CD14-positive monocyte (primary cell): ENCODE measurements around the gene C2orf66. TPM values are rescaled to one million over a fixed set of nuclear protein-coding genes. Genes with fewer than 3 reads are reported as not detected.

Experiments
- DNase-seq, 3 donors: peaks; one replicate each; pipeline ENCODE4 v3.0.0-alpha.2; 2011 to 2022
- H2AFZ ChIP-seq: 2 replicates; pipeline ENCODE4 v1.6.0; 2012; ENCODE audit warnings: mild to moderate bottlenecking, low read depth, low read length, inconsistent platforms; ENCODE audit not compliant: insufficient read depth, poor library complexity, severe bottlenecking
- H3K27ac ChIP-seq, 2 donors: 1 replicate in 1 of 2; 2 replicates in 1 of 2; pipeline ENCODE4 v1.5.1; 2012 to 2013; ENCODE audit warnings: low read length in 2 of 2, control low read depth in 1 of 2, inconsistent platforms in 1 of 2, low read depth in 1 of 2, mild to moderate bottlenecking in 1 of 2
- H3K27me3 ChIP-seq, 2 donors: one replicate each; pipeline versions ENCODE4 v1.6.0 to v1.6.1; 2011 to 2013; ENCODE audit warnings: low read length in 2 of 2; ENCODE audit not compliant: control insufficient read depth in 2 of 2, insufficient read depth in 2 of 2
- H3K36me3 ChIP-seq, 2 donors: replicated peaks in 1 of 2; 1 replicate in 1 of 2; 2 replicates in 1 of 2; pipeline versions ENCODE4 v1.5.1 to v1.6.1; 2012 to 2013; ENCODE audit warnings: low read length in 2 of 2, control low read depth in 1 of 2, inconsistent platforms in 1 of 2, mild to moderate bottlenecking in 1 of 2; ENCODE audit not compliant: insufficient read depth in 2 of 2, control insufficient read depth in 1 of 2
- H3K4me1 ChIP-seq, 2 donors: 1 replicate in 1 of 2; 2 replicates in 1 of 2; pipeline versions ENCODE4 v1.5.1 to v1.6.1; 2012 to 2013; ENCODE audit warnings: low read length in 2 of 2, control low read depth in 1 of 2, inconsistent platforms in 1 of 2, mild to moderate bottlenecking in 1 of 2, moderate library complexity in 1 of 2; ENCODE audit not compliant: insufficient read depth in 2 of 2, control insufficient read depth in 1 of 2
- H3K4me2 ChIP-seq: replicated peaks from 2 replicates; pipeline ENCODE3; 2012; ENCODE audit warnings: low read length, moderate library complexity, mild to moderate bottlenecking; ENCODE audit not compliant: poor library complexity, severe bottlenecking; ENCODE audit errors: extremely low read depth
- H3K4me3 ChIP-seq, 3 experiments: fragments of 200-600 bp in 1 of 3; sonication (generic) in 1 of 3; replicated peaks in 1 of 3; 1 replicate in 2 of 3; 2 replicates in 1 of 3; pipeline ENCODE4 v1.5.1; 2011 to 2013; ENCODE audit warnings: low read length in 3 of 3, mild to moderate bottlenecking in 3 of 3, control low read depth in 2 of 3, low read depth in 2 of 3, inconsistent platforms in 1 of 3, moderate library complexity in 1 of 3
- H3K79me2 ChIP-seq: 2 replicates; pipeline ENCODE4 v1.6.0; 2012; ENCODE audit warnings: mild to moderate bottlenecking, control low read depth, inconsistent platforms, low read length, moderate library complexity; ENCODE audit not compliant: insufficient read depth
- H3K9ac ChIP-seq: 2 replicates; pipeline ENCODE4 v1.6.0; 2017; ENCODE audit warnings: low read length, mild to moderate bottlenecking; ENCODE audit not compliant: insufficient read depth, poor library complexity, severe bottlenecking
- H3K9me3 ChIP-seq, 2 donors: replicated peaks in 1 of 2; 1 replicate in 1 of 2; 2 replicates in 1 of 2; pipeline versions ENCODE4 v1.5.1 to v1.6.1; 2012 to 2013; ENCODE audit warnings: low read length in 2 of 2, control low read depth in 1 of 2; ENCODE audit not compliant: control insufficient read depth in 1 of 2, insufficient read depth in 1 of 2
- H4K20me1 ChIP-seq: 2 replicates; pipeline ENCODE4 v1.6.0; 2012; ENCODE audit warnings: mild to moderate bottlenecking, low read length, control low read depth, moderate library complexity; ENCODE audit not compliant: insufficient read depth
- H3K27ac Mint-ChIP-seq, 7 donors: one replicate each; pipeline ENCODE4 v1.8.0; 2020; ENCODE audit warnings: mild to moderate bottlenecking in 7 of 7, mixed read lengths in 7 of 7, moderate library complexity in 6 of 7, inconsistent platforms in 2 of 7
- H3K27me3 Mint-ChIP-seq, 3 donors: one replicate each; pipeline ENCODE4 v1.8.0; 2021 to 2022; ENCODE audit warnings: low read depth in 3 of 3, mild to moderate bottlenecking in 3 of 3, mixed read lengths in 3 of 3, moderate library complexity in 3 of 3, inconsistent platforms in 1 of 3
- H3K36me3 Mint-ChIP-seq, 2 donors: one replicate each; pipeline ENCODE4 v1.8.0; 2020; ENCODE audit warnings: mixed read lengths in 2 of 2, inconsistent platforms in 1 of 2, mild to moderate bottlenecking in 1 of 2
- H3K4me1 Mint-ChIP-seq: one replicate; pipeline ENCODE4 v1.8.0; 2020; ENCODE audit warnings: mild to moderate bottlenecking, mixed read lengths
- H3K4me3 Mint-ChIP-seq, 2 donors: one replicate each; pipeline ENCODE4 v1.8.0; 2020; ENCODE audit warnings: mild to moderate bottlenecking in 2 of 2, mixed read lengths in 2 of 2, moderate library complexity in 1 of 2
- H3K9me3 Mint-ChIP-seq, 7 donors: one replicate each; pipeline ENCODE4 v1.8.0; 2020 to 2022; ENCODE audit warnings: mixed read lengths in 7 of 7, mild to moderate bottlenecking in 6 of 7, moderate library complexity in 6 of 7, inconsistent platforms in 2 of 7
- WGBS: methylation state at CpG from one replicate; pipeline ENCODE4 v1.1.5; 2013; ENCODE audit warnings: missing lambda C conversion rate; ENCODE audit not compliant: insufficient coverage; 5-methylcytosine and 5-hydroxymethylcytosine counted together
- intact Hi-C, 2 donors: fragments of 100-400 bp; cut with micrococcal nuclease; formaldehyde crosslinking; loops; one replicate each; pipeline versions ENCODE4 v1.15.0 to v1.15.1; 2023
- polyA plus RNA-seq, 3 donors: library from polyadenylated mRNA; depleted of rRNA in 1 of 3; unstranded in 2 of 3; stranded (reverse) in 1 of 3; fragments of 300-500 nt in 2 of 3; fragments of >200 nt in 1 of 3; fragmentation: Illumina TruSeq in 2 of 3; gene quantifications; 1 replicate in 2 of 3; 2 replicates in 1 of 3; pipeline ENCODE4 v1.2.3, GENCODE V29; 2012 to 2021
- TF ChIP-seq, protein P1 (sequence below): fragments of 200-600 bp; IDR thresholded peaks from one replicate; pipeline ENCODE4 v1.8.0; 2022; ENCODE audit warnings: antibody characterized with exemption, mild to moderate bottlenecking

C2orf66 gene
- polyA plus RNA-seq, 3 donors, result not detected

DNA sequence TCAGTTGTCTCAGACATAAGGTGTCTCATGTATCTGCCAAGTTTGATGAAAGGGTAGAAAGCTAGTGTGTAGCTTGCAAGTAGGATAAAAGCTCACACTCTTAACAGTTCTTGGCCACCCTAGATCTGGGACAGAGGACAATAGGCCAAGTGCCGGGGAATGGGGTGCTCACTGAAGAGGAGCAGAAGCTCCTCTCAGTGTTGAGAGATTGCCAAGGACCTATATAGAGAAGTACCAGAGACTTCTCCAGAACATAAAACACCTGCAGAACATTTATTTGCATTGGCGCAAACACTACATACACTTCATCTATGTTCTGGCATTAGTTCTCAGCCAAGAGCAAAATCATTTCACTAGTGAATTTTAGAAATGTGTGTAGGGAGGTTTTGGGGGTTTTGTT, 6.8 kb downstream of the C2orf66 start:
- no peak for DNase-seq
- peaks cover 0 to 2% (median 0%) of the 10 kb centered on the region in 7 donors for H3K9me3 Mint-ChIP-seq
- peaks cover 4 to 14% of the 10 kb centered on the region in 2 donors for H3K4me1 ChIP-seq
- no peaks in the 10 kb centered on the region for H3K9me3 ChIP-seq
- H3K4me3 ChIP-seq, result no peak overlapping the region
- no peak overlapping the region for H3K9ac ChIP-seq
- no peaks in the 10 kb centered on the region for H4K20me1 ChIP-seq
- H3K27ac ChIP-seq, result no peak overlapping the region
- no peak overlapping the region for H3K4me2 ChIP-seq
- H3K4me1 Mint-ChIP-seq, result peaks cover 11% of the 10 kb centered on the region
- H3K27me3 ChIP-seq, result peaks cover 0 to 4% of the 10 kb centered on the region in 2 donors
- intact Hi-C loops, result no loop called here
- WGBS, result 100% methylated on average over 1 of the region's 2 CpGs
- peaks cover under 1 to 4% of the 10 kb centered on the region in 2 donors for H3K36me3 ChIP-seq
- H3K27me3 Mint-ChIP-seq, result peaks cover 2 to 11% (median 9%) of the 10 kb centered on the region in 3 donors
- H2AFZ ChIP-seq, result peak overlapping the region; percentile 96
- no peak overlapping the region for H3K4me3 Mint-ChIP-seq
- H3K27ac Mint-ChIP-seq, result no peak overlapping the region
- TF ChIP-seq, protein P1, sequence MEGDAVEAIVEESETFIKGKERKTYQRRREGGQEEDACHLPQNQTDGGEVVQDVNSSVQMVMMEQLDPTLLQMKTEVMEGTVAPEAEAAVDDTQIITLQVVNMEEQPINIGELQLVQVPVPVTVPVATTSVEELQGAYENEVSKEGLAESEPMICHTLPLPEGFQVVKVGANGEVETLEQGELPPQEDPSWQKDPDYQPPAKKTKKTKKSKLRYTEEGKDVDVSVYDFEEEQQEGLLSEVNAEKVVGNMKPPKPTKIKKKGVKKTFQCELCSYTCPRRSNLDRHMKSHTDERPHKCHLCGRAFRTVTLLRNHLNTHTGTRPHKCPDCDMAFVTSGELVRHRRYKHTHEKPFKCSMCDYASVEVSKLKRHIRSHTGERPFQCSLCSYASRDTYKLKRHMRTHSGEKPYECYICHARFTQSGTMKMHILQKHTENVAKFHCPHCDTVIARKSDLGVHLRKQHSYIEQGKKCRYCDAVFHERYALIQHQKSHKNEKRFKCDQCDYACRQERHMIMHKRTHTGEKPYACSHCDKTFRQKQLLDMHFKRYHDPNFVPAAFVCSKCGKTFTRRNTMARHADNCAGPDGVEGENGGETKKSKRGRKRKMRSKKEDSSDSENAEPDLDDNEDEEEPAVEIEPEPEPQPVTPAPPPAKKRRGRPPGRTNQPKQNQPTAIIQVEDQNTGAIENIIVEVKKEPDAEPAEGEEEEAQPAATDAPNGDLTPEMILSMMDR, result no peak
- peaks cover 12% of the 10 kb centered on the region for H3K79me2 ChIP-seq
- peaks cover 3 to 4% of the 10 kb centered on the region in 2 donors for H3K36me3 Mint-ChIP-seq

DNA sequence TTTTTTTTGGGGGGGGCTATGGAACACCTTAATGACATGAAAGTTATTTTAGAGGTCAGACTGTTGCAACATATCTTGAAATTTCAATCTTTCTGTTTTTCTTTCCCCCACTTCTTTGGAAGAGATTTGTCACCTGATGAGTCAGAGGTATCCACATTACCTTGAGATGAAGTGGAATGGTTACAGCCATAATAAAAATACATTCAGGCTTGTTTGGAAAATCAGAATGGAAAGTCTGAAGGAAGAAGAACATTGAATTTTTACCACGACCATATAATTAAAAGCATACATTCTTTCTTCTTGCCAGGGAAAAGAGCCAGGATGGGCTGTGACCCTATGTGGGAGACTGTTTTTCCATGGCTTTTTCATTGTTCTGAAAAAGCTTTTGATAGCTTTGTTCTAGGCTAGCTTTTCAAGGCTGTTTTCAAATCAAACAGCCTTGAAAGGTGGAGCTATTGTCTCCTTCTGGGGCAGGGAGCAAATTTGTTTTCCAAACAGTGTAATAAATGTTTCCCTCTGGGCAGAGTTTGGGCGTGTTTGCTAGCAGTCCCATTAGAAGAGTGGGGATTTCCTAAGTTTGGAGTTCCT, 7.4 kb downstream of the C2orf66 start:
- no peak overlapping the region for H3K9ac ChIP-seq
- Mint-ChIP-seq H3K9me3 (peaks cover 0 to 2% (median 0%) of the 10 kb centered on the region in 7 donors), H3K27ac (no peak overlapping the region), H3K4me1 (peaks cover 12% of the 10 kb centered on the region), H3K4me3 (no peak overlapping the region), H3K36me3 (peaks cover 9 to 10% of the 10 kb centered on the region in 2 donors), H3K27me3 (peaks cover 2 to 11% (median 9%) of the 10 kb centered on the region in 3 donors)
- no peak overlapping the region for H3K27ac ChIP-seq
- H3K4me2 ChIP-seq, result no peak overlapping the region
- peaks cover 14% of the 10 kb centered on the region for H3K79me2 ChIP-seq
- no peak for DNase-seq
- no peaks in the 10 kb centered on the region for H4K20me1 ChIP-seq
- peaks cover 7 to 10% of the 10 kb centered on the region in 2 donors for H3K36me3 ChIP-seq
- WGBS, result no CpG with 5 or more reads among the region's 2 CpGs
- H3K9me3 ChIP-seq, result no peaks in the 10 kb centered on the region
- no peak overlapping the region for H3K4me3 ChIP-seq
- H3K4me1 ChIP-seq, result peaks cover 4 to 14% of the 10 kb centered on the region in 2 donors
- peaks cover 0 to 4% of the 10 kb centered on the region in 2 donors for H3K27me3 ChIP-seq
- TF ChIP-seq, protein P1, result no peak
- peak overlapping the region; percentile 96 for H2AFZ ChIP-seq
- intact Hi-C loops, result no loop called here
